Activated CD8-positive, alpha-beta memory T cell treated with anti-CD3 and anti-CD28 coated beads, Interleukin-2, amount 50 U/mL, for 4 hours (primary cell): Measurements from ENCODE around the gene AMPD2.

Experiments
- DNase-seq: peaks from one replicate; pipeline ENCODE4 v3.0.0-alpha.2; 2020

AMPD2 gene

DNA sequence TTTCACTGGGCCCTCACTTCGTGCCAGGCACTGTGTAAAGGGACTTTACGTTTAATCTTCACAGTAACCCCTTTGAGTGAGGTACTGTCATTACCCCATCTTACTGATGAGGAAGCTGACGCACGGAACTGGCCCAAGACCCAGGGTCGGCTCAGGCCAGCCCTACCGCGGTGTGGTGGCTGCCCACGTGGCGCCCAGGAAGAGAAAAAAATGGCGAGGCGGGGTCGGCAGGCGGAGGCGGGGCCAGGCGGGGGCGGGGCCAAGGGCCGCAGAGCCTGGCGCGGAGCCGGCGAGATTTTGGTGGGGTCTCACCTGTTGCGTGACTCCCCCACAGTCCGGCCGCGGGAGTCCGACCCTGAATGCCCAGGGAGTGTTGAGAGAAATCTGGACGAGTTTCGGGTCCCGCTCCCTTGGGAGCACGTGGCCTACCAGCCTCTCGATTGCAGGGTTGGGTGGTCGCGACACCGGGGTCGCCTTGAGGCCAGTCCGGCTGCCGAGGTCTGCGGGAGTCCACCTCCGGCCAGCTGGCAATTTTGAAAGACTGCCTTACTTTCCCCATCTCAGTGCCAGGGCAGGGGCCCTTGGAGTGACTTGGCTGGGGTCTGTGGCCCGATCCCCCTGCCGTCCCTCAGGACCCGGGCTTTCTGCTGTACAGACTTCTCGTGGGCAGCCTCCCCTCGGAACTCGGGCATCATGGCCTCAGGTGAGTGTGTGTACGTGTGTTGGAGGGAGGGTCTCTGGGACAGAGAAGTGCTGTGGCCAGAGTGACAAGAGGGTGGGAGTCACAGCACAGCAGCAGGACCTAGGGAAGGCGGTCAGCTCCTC, at the start of gene AMPD2, which contains the start of gene GNAT2:
Gene AMPD2, plus strand, starts transcription at position 262 of the 825 bp plus-strand sequence. CDS start 1,339 bp downstream, outside the sequence.
Gene GNAT2, minus strand, starts transcription at position 41 of the 825 bp plus-strand sequence. CDS start 6,746 bp downstream, outside the sequence.
- DNase-seq: peak; percentile 71

DNA sequence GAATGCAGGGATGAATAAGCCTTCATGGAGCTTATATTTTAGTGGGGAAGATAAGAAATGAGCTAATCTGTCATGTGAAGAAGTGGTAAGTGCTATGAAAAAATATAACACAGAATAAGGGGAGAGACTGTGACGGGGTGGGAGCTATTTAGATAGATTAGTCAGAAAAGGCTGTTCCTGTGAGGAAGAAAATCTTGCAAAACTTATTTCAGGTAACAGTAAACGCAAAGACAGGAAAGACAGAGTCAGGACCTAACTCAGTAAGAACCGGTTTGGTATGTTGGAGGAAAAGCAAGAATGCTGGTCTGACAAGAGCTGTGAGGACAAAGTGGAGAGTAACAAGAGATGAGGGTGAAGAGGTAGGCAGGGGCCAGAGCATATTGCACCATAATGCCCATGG, 49.2 kb upstream of the AMPD2 start:
- no peak for DNase-seq

DNA sequence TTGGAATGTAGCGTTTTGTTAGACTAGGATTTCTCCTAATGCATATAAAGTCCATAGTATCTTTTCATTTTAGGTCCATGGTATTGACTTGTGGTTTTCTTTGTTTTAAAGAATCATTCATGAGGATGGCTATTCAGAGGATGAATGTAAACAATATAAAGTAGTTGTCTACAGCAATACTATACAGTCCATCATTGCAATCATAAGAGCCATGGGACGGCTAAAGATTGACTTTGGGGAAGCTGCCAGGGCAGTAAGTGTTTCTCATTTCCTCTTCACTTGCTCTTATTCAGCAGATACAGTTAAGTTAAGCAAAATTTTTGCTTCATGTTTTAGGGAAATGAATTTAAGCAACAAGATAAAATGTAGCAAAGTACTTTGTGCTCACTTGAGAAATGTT, 45.9 kb upstream of the AMPD2 start:
- no peak for DNase-seq

DNA sequence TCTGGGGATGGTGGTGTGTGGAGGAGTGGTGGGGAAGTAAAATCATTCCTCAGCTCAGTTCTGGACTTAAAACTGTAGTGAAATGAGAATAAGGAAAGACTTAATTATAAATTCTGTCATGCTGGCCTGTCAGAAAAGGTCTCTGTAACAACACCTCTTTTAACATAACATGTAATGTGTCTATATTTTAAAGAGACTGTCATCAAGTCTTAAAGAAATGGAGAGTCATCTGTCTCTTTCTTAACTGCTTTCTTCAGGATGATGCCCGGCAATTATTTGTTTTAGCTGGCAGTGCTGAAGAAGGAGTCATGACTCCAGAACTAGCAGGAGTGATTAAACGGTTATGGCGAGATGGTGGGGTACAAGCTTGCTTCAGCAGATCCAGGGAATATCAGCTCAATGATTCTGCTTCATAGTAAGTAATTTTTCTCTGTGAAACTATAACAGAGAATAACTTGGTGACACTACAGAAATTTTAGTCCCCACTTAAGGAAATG, 40.6 kb upstream of the AMPD2 start:
- DNase-seq: no peak

DNA sequence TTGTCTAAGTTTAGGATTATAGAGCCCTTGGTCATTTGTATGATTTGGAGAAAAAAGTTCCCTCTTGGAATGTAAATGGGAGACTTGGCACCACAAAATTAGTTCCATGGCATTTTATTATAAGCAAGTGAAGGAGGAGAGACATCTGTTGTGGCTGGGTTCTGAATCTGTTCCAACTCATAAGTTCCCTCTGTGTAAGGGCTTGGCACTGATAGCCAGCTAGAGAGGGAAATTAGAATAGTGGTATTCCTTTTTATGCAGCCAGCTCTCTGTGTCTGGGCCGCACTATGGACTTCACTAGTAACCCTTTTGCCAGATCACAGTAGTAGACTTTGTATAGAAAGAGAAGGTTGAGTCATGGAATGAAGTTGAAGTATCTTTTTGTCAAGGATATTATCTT, 40.1 kb upstream of the AMPD2 start:
- DNase-seq: no peak

DNA sequence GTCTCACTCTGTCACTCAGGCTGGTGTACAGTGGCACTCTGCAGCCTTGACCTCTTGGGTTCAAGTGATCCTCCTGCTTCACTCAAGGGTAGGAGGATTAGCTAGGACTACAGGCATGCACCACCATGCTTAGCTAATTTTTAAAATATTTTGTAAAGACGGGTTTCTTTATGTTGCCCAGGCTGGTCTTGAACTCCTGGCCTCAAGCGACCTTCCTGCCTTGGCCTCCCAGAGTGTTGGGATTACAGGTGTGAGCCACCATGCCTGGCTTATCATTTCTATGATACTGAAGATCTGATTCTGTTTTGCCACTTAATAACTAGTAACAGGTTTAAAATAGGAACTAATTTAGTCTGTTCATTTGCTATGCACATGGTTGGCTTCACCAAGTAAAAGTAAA, 37.6 kb upstream of the AMPD2 start:
- no peak for DNase-seq

DNA sequence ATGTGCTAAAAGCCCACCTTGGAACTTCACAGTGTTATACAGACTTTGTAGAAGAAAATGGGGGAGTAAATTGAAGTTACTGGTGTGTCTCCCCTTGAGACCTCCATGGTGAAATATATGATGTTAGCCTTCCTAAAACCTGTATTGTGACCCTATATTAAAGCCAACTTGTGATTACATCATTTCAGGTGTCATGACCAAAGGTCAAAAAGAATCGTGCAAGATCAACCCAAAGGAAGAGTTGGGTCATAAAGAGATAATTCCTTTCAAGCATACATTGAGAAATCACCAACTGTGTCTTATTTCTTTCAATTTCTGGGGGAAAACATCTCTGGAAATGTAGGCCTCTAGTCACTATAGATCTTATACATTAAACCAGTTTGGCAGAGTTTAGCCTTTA, 34.9 kb upstream of the AMPD2 start:
- no peak for DNase-seq

DNA sequence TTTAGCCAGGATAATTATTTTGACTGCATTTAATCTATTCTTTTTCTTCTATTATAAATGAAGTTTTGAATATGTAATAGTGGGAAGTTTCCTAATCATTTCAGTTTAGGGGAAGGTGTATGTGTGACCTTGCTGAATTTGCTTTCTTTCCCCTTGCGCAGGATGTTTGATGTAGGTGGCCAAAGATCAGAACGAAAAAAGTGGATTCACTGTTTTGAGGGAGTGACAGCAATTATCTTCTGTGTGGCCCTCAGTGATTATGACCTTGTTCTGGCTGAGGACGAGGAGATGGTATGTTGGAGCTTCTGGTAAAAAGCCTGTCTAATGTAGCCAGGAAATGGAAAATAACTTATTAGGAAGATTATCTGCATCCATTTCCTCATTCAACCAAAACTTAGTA, 33.6 kb upstream of the AMPD2 start:
- DNase-seq: no peak

DNA sequence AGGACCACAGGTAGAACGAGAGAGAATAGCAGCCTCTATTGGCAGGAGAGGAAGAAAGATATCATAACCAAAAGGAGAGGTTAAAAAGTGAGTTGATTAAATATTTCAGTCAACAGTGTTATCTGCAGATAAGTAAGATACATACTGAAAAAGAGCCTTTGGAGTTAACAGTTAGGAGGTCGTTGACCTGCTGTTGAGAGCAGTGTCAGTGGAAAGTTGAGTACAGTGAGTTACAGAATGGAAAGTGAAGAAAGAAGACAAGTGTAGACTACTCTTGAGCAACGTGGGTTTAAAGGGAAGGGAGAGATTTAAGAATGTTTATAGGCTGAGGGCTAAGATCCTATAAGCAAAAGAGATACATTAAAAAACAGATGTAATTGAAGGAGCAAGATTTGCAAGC, 30.5 kb upstream of the AMPD2 start:
- no peak for DNase-seq

DNA sequence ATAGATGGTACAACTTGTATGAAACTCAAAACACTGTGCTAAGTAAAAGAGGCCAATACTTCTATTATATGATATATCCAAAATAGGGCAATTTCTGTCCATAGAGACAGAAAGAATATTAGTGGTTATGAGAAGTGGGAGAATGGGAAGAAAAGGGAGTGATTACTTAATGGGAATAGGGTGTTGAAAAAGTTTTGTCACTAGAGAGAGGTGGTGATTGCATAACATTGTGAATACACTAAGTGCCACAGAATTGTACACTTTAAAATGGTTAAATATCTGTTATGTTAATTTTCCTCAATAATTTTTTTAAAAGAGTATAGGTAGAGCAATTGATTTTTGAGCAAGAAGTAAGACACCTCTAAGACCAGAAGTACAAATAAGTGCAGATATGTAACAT, 30.0 kb upstream of the AMPD2 start:
- no peak for DNase-seq

DNA sequence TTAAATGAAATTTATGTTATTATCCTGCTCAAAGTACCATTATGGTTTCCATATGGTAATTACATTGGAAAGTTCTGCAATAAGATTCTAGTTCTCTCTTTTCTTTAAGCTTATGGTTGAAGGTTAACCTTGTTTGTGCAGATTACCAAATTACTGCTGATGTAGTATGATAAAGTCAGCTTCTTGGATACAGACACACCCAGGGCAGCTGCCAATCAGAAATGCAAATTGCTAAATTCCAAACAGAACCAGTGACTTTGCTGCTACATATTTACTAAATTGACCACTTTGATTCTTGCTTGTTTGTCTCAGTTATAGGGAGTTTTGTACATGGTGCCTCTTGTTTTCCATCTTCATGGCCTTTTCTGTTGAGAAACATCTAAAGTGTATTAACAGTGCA, 26.7 kb upstream of the AMPD2 start:
- no peak for DNase-seq

DNA sequence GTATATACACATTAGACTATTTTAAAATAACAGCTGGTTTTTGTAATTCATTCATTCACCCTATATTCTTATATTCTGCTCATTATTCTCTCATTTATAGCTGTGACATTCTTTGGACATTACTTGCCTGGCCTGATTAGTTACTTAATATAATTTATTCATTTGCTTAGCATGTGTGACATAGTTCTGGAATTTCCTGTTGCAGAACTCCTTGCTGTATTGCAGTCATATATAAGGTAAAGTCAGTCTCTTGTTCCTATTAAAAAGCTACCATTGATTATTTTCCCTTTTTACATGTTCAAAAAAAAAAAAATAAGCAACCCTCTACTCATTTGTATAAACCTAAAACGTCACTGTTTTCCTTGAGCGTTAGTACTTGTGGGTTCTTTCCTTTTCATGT, 24.1 kb upstream of the AMPD2 start:
- DNase-seq: no peak

DNA sequence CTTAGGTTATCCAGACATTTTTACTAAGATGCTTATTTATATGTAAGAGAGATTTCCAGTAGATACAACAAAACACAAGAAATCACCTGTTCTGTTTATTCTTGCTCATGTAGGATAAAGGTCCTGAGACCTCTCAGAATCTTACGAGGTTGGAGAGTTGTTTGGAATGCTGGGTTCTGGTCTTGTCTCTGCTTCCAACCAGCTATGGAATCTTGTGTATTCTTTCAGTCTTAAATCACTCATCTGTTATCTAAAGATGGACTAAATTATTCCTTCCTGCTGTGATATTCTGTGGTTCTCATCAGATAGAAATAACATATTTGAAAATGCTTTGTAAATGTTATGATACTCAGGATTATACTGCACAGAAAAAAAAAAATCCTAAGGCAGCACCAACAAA, 21.5 kb upstream of the AMPD2 start:
- DNase-seq: no peak

DNA sequence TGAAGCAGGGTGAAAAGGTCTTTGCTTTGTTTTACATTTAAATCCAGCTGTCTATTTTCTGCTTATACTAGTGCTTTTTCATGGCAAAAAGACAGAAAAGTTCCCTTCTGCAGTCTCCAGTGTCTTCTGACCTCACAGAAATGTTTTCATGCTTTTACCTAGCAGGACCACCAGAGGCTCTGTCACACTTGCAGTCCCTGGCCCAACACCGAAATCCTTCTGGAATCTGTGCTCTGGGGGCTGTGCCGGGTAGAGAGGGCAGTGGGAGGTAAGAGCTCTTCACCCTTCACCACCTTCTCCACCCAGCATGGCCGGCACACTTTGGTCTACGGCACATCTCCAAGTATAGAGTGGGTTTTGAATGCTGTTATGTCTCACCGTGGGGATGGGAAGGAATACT, 21.0 kb upstream of the AMPD2 start:
- DNase-seq: no peak

DNA sequence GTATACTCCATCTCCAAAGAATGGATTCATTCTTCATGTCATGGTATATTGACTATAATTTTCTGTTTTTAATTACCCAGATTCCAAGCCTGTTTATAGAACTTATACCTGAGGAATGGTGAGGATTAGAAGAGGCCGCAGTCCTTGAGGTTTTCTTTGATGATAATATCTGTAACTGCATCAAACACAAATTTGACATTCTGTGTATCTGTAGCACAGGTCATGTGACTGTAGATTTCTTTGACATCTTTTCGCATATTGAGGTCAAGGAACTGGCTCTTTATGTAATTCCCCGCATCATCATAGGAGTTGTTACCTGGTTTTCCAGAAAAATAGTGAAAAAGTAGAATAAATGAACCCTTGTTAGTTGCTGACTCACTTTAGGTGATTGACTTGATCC, 16.4 kb upstream of the AMPD2 start:
- no peak for DNase-seq

DNA sequence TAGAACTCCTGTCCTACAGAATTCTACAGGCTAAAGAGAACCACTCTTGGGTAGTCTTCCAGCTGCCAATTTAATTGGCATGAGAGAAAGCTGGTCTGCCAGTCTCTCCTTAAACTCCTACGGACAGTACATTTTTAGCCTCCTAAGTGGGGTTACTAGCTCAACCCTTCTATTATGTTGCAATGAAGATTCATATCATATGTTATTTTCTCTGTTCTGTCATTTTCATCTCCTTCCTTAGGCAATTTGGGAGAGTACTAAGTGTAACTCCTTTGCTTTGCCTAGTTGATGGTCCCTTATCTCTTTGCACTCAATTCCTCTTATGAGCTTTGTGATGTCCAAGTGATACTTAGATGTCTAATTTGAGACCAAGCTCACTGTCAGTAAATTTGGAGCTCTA, 14.3 kb upstream of the AMPD2 start:
- DNase-seq: no peak

DNA sequence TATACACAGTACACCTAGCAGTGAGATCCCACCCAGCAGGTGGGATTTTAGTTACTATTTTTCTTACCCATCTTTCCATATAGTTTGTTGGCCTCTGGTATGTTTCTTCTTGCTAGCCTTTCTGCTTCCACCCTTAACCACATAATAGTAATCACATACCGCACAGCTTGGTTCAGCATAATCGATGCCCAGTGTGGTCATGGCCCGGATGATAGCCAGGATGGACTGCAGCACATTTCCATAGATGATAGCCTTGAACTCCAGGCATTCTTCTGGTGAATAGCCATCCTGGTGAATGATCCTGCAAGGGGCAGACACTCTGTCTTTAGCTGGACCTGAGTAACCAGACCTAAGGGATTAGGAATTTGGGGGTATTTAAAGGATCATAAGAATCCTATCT, 9.8 kb upstream of the AMPD2 start:
- DNase-seq: no peak

DNA sequence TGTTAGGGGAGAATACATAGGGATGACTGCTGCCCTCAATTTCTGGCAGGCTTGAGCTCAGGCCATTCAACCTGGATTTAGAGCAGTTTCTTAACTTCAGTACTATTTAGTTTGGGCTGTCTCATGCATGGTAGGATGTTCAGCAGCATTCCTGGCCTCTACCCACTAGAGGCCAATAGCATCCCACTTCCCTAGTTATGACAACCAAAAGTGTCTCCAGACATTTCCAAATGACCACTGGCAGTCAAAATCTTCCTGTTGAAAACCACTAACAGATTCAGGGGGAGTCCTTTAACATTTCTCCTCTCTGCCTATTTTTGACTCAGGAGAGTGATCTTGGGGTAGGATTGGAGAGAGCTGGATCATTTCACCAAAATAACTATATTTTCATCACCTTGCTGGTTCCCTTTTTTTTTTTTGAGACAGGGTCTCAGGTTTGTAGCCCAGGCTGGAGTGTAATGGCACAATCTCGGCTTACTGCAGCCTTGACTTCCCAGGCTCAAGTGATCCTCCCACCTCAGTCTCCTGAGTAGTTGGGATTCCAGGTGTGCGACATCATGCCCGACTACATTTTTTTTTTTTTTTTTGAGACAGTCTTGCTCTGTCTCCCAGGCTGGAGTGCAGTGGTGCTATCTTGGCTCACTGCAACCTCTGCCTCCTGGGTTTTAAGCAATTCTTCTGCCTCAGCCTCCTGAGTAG, 8.9 kb upstream of the AMPD2 start:
- no peak for DNase-seq

DNA sequence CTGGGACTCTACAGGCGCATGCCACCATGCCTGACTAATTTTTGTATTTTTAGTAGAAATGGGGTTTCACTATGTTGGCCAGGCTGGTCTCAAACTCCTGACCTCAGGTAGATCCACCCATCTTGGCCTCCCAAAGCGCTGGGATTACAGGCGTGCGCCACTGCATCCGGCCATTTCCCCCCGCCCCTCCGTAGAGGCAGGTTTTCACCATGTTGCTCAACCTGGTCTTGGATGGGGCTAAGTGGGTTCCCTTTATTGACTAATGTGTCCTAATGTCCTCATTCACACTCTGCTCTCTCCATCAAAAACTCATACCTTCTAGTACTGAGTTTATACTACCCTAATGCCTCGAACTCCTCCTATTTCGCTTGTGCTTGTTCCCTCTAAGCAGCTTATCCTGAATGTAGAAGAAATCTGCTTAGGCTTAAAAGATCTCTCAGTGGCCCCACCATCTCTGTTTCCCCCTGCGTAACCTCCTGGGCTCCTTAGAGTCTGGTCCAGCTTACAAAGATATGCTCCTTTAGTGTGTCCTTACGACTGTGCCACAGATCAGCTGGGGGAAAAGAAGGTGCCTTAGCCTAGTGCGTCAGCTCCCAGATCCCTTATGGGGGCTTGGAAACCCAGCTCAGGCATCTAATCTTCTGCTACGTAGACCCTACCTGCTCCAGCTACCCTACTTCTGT, 8.2 kb upstream of the AMPD2 start:
- DNase-seq: no peak

DNA sequence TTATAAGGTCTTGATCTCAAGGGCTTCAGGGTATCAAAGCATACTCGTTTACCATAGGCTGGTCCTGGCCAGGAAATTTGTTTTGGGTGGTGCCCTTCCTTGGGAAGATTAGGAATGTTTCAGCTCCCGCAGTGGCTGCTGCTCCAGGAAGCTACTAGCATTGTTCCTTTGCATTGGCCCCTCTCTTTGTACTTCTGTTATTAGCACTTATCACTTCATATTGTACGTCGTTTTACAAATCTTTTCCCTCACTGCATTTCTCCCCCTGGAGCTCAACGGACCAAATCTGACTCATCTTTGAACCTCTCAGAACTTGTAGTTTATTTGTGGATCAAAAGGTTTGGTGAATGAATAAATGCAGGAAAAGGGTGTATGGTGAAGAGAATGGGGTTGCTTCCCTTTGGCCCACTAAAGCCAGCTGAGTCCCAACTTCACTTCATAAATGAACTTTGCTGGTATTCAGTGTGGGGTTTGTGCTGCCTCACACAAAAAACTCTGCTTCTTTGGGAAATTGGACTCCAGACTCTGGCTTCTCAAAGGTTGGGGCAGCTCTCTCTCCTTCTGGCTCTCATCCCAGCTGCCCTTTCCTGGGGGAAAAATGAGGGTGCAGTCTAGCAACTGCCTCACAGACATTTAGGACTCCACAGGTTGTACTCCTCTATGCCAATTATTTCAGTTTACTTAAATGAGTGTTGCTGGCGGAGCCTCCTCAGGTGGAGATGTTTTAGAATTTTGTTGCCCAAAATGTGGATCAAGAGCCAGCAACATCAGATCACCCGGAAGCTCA, 6.1 kb upstream of the AMPD2 start:
- DNase-seq: no peak

DNA sequence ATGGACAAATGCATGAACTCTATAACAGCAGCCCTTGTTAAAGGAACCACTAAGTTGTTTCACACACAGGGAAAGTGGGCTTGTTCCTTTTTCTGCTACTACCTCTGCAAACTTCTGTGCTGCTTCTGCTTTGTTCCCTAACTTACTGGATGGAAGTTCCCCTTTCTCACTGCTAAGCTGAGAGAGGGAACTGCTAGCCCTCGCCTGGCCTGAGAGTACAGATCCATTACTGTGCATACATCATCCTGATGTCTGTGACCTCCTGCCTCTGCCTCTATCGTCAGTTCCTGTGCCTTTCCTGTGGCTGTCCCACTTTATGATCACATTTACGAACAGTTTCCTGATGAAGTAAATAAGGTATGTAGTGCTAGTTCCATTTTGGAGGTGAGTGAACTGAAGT, 3.8 kb upstream of the AMPD2 start:
- DNase-seq: no peak

DNA sequence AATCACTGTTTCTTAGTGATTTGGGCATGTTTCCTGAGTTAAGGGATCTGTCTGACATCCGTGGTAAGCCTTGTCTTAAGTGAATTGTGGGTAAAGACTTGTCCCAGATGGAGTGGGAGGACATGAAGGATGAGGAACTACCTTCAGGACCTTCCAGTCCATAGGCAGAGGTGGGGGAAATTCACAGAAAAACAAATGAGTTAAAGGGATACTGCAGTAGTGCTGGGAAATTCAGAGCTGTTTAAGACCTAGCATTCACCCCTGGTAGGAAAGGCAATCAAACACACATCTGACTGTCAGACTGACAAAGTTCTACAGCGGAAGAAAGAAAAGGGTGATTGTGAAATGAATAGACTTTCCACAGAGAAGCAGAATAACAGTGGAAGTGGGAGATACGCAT, 3.2 kb upstream of the AMPD2 start:
- DNase-seq: no peak

DNA sequence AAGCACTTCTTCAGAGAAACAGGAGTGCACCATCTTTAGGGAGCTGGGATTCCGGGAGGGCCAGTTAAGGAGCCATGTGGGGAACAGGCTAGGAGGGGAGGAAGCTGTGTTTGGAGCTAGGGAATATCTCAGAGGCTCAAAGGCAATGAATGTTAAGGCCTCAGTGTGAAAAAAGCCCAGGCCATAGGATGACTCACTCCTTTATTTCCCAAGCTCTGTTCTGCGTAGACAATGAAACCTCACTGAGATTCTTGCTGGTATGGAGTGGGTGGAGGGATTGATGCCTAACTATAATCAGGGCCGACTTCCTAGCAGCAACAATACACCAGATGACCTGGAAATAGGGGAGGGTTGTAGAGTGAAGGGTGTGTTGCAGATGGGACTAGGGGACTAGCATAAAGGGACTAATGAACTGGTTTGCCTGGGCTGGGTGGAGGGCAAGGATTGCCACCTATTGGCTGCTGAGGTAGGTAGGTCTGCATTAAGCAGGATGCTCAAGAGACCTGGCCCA, 2.3 kb upstream of the AMPD2 start:
- DNase-seq: no peak
